Right renal pelvis (tissue), 4 donors: ENCODE results near the gene GJB5. TPM values are rescaled to one million over a fixed set of nuclear protein-coding genes. Genes with fewer than 3 reads are reported as not detected.

Source experiments
- DNase-seq, 4 donors: peaks; one replicate each; pipeline ENCODE4 v3.0.0-alpha.2; 2013; ENCODE audit warnings: low read depth in 4 of 4, low spot score in 3 of 4, missing footprints in 1 of 4
- polyA plus RNA-seq, 4 donors: library from polyadenylated mRNA; unstranded; fragments of 120-200 nt; gene quantifications; one replicate each; pipeline ENCODE4 v1.2.1, GENCODE V29; 2013; ENCODE audit not compliant: insufficient read length in 4 of 4

GJB5 gene
- polyA plus RNA-seq, 4 donors, result 0.19 to 0.54 (median 0.31) TPM; not detected in 1

DNA sequence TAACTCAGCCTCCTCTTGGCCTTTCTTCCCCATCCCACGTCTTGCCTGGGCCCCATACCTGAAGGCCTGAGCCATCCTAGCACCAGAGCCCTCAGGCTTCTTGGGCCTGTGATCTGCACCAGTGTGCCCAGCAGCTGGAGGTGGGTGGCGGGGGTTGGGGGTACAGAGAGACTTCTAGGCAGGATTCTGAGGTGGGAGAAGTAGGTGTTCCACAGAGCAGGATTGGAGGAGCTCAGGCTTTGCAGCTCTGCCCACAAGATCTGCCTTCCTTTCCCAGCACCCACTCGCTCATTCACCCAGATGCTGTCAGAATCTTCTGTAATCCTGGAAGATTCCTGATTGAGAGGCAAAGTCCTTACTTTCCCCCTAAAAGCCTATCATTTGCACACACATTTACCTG, 10.0 kb upstream of the GJB5 start:
- no peak for DNase-seq

DNA sequence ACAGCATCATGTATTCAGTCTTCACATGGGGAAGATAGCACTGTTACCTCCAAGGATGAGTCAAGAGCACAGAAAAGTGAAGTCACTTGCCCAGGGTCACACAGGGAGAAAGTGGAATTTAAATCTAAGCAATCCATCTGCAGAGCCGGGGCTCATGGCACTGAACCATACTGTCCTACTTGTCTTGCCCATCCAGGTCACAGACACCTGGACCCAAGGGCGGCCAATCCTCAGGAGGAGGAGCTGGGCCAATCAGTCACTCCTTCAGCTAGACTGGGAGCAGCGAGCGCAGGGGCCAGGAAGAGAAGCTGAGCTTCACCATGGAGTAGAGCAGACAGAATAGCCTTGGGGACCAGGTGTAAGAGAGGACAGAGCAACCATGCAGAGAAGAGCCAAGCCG, 9.2 kb upstream of the GJB5 start:
- DNase-seq, result no peak

DNA sequence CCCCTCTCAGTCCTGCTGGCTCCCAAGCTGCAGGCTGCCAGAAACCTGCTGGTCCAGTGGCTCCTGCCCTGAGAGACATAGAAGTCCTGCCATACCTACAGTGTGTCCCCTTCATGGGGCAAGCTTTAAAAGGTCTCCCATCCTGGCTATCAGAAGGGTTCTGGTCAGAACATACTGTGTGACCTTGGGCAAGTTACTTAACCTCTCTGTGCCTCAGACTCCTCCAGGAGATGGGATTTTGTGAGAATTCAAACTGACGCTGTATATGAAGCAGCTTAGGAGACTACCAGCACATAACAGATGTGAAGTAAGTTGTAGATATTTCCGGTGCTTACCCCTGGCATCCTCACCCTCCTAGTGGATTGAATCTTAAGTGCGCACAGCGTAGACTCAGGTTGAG, 8.7 kb upstream of the GJB5 start:
- DNase-seq, result no peak

DNA sequence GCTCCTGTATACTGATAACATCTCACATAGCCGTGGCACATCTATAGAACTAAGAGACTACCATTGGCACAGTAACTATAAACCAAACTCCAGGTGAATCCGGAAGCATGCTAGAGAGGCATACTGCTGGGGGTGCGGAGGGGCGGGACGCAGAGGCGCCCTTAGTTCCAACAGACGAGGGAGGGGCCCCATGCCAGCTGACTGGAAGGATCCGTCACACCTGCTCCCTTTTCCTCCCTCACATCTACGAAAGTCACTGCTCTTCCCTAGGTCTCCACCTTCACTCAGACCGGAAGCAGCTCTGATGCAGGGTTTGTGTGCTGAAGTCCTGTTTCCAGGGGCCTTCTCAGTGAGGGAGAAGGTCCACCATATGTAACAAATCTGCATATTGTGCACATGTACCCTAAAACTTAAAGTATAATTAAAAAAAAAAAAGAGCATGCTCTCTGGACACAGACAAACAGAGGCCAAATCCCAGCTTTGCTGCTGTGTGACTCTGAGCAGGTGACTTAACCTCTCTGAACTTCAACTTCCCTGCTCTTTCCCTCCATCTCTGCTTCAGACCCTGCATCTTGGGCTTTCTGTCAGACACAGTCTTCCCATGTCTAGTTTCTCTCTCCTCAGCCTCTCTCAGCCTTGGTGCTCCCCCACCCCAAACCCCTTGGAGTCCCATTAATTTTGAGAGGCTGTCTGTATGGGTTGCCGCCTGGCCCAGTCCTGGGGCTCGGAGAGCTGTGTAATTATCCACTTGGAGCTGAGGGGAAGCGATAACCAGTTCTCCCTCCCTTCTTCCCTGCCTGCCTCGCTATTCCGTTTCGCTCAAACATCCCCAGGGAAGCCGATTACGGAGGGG, 7.8 kb upstream of the GJB5 start:
- no peak for DNase-seq

DNA sequence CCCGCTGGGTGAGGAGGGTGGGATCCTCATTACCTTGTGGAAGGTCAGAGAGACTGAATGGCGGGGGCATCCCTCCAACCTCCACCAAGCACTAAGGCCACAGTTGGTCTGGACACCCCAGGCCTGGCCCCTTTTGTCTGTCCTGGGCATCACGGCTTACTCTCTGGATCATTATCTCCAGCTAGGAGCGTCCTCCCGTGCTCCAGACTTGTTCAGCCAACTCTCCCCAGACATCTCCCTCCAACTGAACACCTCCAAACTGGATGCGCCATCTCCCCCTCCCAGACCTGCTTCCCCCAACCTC, 7.3 kb upstream of the GJB5 start:
- DNase-seq, result no peak

DNA sequence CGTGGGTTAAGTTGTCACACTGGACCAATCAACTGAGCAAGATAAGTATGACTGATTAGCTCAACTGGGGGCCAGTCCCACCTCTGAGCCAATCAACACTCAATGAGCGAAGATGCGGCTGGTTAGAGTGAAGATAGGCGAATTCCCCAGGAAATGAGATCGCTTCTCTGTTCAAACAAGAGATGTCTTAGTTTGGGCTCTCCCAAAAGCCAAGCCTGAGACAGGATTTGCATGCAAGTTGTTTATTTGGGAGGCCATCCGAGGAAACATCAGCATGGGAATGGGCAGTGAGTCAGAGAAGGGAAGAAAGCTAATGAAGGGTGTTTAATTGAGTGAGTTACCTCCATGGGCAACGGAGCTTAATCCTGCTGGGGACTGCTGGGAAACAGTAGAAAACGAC, 4.9 kb upstream of the GJB5 start:
- no peak for DNase-seq

DNA sequence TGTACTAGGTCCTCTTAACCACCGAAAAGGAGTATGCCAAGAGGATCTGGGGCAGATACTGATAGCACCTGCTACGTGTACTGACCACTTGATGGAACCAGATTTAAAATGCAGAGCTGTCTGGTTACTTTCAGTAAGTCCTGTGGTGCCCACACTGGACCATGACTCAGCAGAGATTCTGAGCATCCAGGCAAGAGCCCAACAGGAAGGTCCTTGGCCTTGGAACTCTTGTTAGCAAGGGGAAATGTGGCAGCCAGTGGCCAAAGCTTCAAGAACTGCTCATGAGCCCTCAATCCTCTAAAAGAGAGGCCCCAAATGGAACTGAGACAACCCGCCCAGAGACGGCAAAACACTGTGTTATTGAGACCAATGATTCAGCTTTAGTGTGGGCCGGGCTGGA, 4.2 kb upstream of the GJB5 start:
- DNase-seq, result no peak

DNA sequence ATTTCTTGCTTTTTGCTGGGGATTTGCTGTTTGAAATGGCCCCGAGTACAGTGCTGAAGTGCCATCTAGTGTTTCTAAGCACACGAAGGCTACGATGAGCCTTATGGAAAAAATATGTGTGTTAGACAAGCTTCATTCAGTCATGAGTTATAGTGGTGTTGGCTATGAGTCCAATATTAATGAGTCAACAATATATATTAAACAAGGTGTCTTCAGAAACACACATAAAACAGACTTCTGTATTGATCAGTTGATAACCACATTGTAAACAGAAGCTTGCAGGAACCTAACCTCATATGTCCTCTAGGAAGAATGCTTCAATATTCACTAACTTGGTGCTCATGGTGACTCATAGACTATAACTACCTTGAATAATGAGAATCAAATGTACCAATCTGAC, 1.7 kb upstream of the GJB5 start:
- no peak for DNase-seq

DNA sequence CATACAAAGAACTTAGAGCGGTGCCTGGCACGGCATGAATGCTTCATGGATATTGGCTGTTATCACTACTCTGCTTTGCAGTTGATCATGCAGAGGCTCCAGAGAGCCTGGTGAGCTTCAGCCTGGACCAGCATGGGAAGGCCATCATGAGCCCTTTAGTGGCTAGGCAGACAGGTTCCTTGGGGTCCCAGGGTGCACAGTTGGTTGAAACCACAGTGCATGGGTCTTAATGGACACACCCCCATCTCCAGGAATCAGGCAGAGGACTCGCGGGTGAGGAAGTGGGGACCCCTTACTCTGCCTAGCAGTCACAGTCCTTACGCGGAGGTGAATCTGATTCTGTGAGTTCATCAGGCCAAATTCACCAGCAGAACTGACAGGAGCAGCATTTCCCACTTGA, 1.1 kb downstream of the GJB5 start:
- no peak for DNase-seq

DNA sequence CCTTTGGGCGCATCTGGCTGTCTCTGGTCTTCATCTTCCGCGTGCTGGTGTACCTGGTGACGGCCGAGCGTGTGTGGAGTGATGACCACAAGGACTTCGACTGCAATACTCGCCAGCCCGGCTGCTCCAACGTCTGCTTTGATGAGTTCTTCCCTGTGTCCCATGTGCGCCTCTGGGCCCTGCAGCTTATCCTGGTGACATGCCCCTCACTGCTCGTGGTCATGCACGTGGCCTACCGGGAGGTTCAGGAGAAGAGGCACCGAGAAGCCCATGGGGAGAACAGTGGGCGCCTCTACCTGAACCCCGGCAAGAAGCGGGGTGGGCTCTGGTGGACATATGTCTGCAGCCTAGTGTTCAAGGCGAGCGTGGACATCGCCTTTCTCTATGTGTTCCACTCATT, 2.5 kb downstream of the GJB5 start:
- no peak for DNase-seq

DNA sequence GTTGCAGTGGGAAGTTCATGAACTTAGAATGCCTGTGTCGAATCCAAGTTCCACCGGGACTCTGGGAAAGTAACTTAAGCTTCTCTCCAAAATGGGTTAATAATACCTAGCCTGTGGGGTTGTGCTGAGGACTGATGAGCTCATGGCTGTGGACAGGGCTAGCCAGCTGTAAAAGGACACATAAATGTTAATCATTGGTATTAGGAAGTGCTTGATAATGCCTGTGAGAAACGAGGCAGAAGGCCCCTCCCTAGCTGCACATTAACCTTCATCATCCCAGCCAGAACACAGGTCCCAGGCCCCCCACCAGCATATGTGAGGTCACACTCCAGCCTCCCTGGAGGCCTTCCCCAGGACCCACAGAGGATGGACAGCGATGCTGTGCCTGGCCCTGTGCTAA, 3.9 kb downstream of the GJB5 start:
- DNase-seq, result no peak

DNA sequence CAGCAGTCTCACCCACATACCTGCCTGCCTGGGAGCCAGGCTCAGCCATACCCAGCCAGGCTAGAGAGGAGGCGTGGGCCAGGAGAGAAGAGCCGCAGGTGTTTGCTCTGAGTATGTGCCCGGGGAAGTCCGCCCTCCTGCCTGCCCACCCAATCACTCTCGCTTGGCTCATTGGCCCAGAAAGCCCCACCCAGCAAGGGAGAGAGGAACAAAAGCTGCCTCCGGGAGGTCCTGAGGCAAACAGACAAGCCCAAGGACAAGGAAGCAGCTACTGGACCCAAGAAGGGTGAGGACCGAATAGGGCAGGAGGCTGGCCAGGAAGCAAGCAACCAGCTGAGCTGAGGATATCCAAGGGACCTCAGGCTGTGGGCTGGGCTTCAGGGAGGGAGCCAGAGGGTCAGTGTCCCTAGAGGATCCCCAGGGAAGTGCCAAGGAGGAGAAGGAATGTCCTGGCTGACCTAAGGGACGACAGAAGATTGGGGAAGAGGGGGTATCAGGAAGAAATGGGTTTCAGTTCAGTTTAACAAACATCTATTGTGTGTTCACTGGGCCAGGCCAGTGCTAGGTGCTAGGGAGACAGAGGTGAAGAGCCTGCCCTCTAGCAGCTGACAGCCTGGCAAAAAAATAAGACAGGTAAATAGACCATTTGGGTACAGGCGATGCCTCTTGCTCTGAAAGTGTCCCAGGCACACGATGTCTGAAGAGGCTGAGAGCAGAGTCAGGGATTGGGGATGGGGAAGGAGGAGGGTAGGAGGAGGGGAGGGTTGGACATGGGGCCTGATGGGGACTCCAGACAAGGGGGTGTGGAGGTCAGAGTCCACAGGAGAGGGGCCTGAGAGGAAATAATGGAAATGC, 4.9 kb downstream of the GJB5 start, which contains the start of gene GJB4:
TSS of gene GJB4 (plus strand) at position 238 of the 855 bp plus-strand sequence. CDS start 1,515 bp downstream, outside the sequence.
- no peak for DNase-seq

DNA sequence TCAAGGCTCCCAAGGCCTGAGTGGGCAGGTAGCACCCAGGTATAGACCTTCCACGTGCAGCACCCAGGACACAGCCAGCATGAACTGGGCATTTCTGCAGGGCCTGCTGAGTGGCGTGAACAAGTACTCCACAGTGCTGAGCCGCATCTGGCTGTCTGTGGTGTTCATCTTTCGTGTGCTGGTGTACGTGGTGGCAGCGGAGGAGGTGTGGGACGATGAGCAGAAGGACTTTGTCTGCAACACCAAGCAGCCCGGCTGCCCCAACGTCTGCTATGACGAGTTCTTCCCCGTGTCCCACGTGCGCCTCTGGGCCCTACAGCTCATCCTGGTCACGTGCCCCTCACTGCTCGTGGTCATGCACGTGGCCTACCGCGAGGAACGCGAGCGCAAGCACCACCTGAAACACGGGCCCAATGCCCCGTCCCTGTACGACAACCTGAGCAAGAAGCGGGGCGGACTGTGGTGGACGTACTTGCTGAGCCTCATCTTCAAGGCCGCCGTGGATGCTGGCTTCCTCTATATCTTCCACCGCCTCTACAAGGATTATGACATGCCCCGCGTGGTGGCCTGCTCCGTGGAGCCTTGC, 6.4 kb downstream of the GJB5 start:
- no peak for DNase-seq

DNA sequence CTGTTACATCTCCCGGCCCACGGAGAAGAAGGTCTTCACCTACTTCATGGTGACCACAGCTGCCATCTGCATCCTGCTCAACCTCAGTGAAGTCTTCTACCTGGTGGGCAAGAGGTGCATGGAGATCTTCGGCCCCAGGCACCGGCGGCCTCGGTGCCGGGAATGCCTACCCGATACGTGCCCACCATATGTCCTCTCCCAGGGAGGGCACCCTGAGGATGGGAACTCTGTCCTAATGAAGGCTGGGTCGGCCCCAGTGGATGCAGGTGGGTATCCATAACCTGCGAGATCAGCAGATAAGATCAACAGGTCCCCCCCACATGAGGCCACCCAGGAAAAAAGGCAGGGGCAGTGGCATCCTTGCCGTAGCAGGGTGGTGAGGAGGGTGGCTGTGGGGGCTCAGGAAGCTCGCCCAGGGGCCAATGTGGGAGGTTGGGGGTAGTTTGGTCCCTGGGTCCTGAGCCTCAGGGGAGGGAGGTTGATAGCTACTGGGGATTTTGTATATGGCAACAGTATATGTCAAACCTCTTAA, 7.0 kb downstream of the GJB5 start:
- no peak for DNase-seq

DNA sequence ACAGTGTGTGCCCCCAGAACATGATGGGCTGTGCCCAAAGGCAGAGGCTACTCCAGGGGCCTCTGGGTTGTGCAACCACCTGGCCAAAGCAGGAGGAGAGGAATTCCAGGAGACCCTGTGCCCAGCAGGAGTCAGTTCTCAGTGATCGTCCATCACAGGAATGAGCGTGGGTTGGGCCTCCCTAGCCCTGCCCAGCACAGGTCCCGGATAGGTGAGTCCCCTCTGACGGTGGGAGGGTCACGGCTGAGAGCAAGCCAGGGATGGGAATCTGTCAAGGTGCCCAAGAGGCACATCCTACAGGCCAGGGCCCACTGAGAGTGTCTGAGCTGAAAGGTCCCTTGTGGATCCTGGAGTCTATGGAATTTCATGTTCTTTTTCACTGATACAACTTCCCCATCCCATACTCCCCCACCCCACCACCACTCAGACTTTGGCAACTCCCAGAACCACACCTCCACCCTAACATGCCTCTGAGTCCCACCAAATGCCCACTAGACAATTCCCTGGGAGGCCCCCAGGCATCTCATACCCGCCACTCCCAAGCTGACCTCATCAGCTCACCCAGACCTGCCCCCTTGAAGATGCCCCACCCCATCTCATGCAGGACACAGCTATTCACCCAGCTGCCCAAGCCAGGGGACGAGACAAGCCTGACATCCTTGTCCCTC, 7.8 kb downstream of the GJB5 start:
- DNase-seq, result no peak

DNA sequence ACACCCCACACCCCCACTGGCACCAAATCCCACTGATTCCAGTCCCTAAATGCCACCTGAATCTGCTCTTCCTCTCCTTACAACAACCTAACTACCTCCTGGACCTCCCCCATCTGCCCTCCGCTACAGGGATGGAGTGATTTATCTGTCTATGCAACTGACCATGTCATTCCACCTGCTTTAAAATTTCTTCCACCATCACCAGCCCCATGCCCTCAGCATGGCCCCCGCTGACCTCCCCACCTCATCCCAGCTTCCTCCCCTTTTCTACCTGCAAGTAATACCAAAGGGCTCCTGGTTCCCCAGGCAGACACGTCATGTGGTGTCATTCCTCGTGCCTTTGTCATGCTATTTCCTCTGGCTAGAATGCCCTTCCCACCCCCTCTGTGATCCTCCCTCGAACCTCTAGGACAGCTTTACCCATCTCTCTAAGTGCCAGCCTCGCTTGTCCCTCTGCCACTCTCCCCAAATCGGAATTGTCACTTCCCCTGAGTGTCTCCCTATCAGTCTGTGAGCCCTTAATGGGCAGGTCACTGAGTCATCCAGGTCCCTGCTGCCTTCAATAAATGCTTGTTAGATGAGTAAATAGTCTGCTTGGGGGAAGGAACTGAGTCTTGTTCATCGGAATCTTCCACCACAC, 8.4 kb downstream of the GJB5 start:
- no peak for DNase-seq

DNA sequence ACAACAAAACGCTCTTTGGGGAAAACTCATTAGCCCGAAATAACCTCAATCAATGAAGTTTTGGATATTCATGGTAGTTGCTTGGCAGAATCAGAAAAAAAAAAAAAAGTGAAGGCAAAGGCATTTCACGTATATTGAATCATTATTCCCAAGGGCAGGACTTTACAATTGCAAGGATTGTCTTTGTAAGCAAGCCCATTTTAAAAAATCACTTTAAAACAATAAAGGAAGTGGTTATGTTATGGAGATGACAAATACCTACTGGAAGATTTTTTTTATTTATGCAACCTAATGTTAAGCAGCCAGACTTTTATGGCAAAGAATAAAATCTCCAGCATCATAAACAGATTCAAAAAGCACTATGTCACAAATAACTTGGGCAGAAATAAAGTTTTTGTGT, 14.0 kb downstream of the GJB5 start:
- no peak for DNase-seq

DNA sequence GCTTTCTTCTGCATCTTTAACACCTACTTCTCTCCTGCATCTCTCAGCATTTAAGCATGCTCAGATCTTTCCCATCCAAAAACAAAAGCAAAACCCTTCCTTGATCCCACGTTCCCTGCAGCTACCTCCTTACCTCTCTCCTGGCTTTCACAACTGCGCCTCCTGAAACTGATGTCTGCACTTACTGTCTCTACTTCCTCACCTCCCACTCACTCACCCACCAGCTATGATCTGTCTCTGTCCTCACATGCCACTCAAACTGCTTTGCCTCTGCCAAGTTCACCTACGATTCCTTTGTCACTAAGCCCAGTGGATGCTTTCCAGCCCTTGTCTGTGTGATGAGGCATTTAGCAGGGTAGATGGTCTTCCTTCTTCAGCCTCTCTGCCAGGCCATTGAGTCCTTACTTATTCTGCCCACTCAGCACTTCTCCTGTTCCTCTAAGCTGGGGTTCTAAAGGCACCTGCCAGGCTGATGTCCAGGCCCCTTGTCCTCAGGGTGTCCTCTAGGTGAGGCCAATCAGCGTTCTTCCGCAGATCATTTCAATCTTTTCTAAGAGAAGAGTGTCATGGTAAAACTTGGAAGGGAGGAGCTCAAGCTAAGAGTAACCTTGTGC, 16.2 kb downstream of the GJB5 start:
- DNase-seq, result no peak

DNA sequence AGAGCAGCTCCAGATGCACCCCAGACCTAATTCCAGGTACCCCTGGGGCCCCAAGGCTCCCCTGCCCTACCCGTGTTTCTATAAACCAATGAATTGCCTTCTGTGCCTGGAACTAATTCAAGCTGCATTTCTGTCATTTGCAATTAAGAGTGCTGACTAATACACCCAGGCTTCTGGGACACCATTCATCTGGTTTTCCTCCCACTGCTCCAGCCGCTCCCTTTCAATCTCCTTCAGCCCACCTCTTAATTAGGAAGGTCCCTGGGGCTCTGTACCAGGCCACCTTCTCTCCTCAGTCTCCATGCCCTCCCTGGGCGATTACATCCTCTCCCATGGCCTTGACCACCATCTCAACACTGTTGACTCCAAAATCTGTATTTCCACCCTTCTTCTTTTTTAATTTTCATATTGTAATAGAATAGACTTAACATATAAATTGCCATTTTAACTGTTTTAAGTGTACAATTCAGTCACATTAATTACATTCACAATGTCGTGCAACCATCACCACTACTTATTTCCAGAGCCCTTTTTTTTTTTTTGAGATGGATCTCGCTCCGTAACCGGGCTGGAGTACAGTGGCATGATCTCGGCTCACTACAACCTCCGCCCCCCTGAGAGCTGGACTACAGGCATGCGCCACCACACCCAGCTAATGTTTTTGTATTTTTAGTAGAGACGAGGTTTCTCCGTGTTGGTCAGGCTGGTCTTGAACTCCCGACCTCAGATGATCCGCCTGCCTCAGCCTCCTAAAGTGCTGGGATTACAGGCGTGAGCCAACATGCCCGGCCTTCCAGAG, 16.9 kb downstream of the GJB5 start:
- DNase-seq, result no peak
